K562 (cell line): ENCODE measurements around the gene KCNQ2. TPM values are rescaled to one million over a fixed set of nuclear protein-coding genes. Genes with fewer than 3 reads are reported as not detected.
A peak's percentile ranks its signal among the peaks of the same experiment; 100 is the strongest.

ENCODE experiments used
- ATF6 ChIP-seq: sonication (generic); formaldehyde crosslinking; IDR thresholded peaks from 2 replicates; pipeline ENCODE4 v1.4.0; 2020; ENCODE audit warnings: mild to moderate bottlenecking, missing genetic modification reagents
- C11orf30 ChIP-seq: fragments of 450-650 bp; IDR thresholded peaks from 2 replicates; pipeline ENCODE4 v1.6.1; 2016; ENCODE audit warnings: low read depth, mild to moderate bottlenecking
- CHAMP1 ChIP-seq: fragments of 450-650 bp; IDR thresholded peaks from 2 replicates; pipeline ENCODE4 v1.6.1; 2016; ENCODE audit warnings: mild to moderate bottlenecking
- CREB3L1 ChIP-seq: fragments of 450-650 bp; IDR thresholded peaks from 2 replicates; pipeline ENCODE4 v1.6.1; 2014; ENCODE audit warnings: low read depth, mild to moderate bottlenecking, moderate library complexity, borderline replicate concordance
- FOS ChIP-seq: IDR thresholded peaks from 3 replicates; pipeline ENCODE4 v1.6.1; 2011; ENCODE audit not compliant: insufficient read length; ENCODE audit errors: extremely low read depth
- HSF4 ChIP-seq: fragments of 250-450 bp; sonication (Bioruptor Pico); IDR thresholded peaks from 2 replicates; pipeline ENCODE4 v2.1.2; 2022; ENCODE audit warnings: mild to moderate bottlenecking, moderate library complexity, borderline replicate concordance
- MTA2 ChIP-seq: fragments of 450-650 bp; IDR thresholded peaks from 2 replicates; pipeline ENCODE4 v1.6.1; 2016; ENCODE audit warnings: low read depth
- RNF2 ChIP-seq: sonication (generic); IDR thresholded peaks from 2 replicates; pipeline ENCODE4 v1.6.1; 2016
- STAG1 ChIP-seq: sonication (generic); formaldehyde crosslinking; IDR thresholded peaks from 2 replicates; pipeline ENCODE4 v1.5.0; 2020; ENCODE audit warnings: missing genetic modification reagents, borderline replicate concordance
- THRAP3 ChIP-seq: fragments of 450-650 bp; IDR thresholded peaks from 2 replicates; pipeline ENCODE4 v1.6.1; 2016; ENCODE audit warnings: mild to moderate bottlenecking, inconsistent platforms, borderline replicate concordance
- TOE1 ChIP-seq, 2 experiments: fragments of 450-650 bp in 1 of 2; sonication (generic) in 1 of 2; formaldehyde crosslinking in 1 of 2; IDR thresholded peaks; 2 replicates each; pipeline versions ENCODE4 v1.7.1 to v1.8.0; 2016 to 2022; ENCODE audit warnings: borderline replicate concordance in 2 of 2, mild to moderate bottlenecking in 2 of 2, antibody characterized with exemption in 1 of 2, inconsistent platforms in 1 of 2, low read depth in 1 of 2, missing genetic modification reagents in 1 of 2, moderate library complexity in 1 of 2
- U2AF1 ChIP-seq: fragments of 200-400 bp; formaldehyde crosslinking; optimal IDR thresholded peaks from 2 replicates; pipeline ENCODE3; 2017; ENCODE audit warnings: mild to moderate bottlenecking, low read depth, low read length, moderate library complexity
- XRCC3 ChIP-seq: fragments of 450-650 bp; IDR thresholded peaks from 2 replicates; pipeline ENCODE4 v1.6.1; 2017; ENCODE audit warnings: mild to moderate bottlenecking, moderate library complexity
- ZNF436 ChIP-seq: fragments of 250-450, 450-650 bp; sonication (Bioruptor Pico); formaldehyde crosslinking; IDR thresholded peaks from 2 replicates; pipeline ENCODE4 v1.7.0; 2020; ENCODE audit warnings: mild to moderate bottlenecking
- ZNF76 ChIP-seq: fragments of 250-450 bp; sonication (Bioruptor Pico); IDR thresholded peaks from 2 replicates; pipeline ENCODE4 v1.4.0; 2020; ENCODE audit warnings: mild to moderate bottlenecking, moderate library complexity, borderline replicate concordance
- polyA plus RNA-seq, 8 experiments: library from polyadenylated mRNA; depleted of rRNA in 4 of 8; stranded (reverse) in 5 of 8; unstranded in 3 of 8; fragments of >200 nt; fragmentation: Nextera tagmentation in 2 of 8; fragmentation: Illumina TruSeq in 1 of 8; extraction: Ambion mirVana in 2 of 8; extraction: Trizol in 1 of 8; gene quantifications; 2 replicates each; pipeline versions ENCODE4 v1.2.1 to v1.2.3, GENCODE V29; 2011 to 2014; ENCODE audit warnings: inconsistent platforms in 1 of 8, missing spikeins in 1 of 8
- total RNA-seq, 7 experiments: library from RNA; depleted of rRNA in 6 of 7; stranded (reverse); fragments of >200 nt in 6 of 7; fragmentation: Illumina TruSeq in 2 of 7; extraction: Trizol in 2 of 7; gene quantifications; 2 replicates each; pipeline versions ENCODE4 v1.2.1 to v1.2.3, GENCODE V29; 2011 to 2021; ENCODE audit warnings: low replicate concordance in 1 of 7

The KCNQ2 gene
- total and polyA plus RNA-seq, 9 of the 15 experiments (the other 6 are each of a cell fraction or from before 2014, with no cell fraction given): 0.13 to 0.16 TPM; not detected in 7

DNA sequence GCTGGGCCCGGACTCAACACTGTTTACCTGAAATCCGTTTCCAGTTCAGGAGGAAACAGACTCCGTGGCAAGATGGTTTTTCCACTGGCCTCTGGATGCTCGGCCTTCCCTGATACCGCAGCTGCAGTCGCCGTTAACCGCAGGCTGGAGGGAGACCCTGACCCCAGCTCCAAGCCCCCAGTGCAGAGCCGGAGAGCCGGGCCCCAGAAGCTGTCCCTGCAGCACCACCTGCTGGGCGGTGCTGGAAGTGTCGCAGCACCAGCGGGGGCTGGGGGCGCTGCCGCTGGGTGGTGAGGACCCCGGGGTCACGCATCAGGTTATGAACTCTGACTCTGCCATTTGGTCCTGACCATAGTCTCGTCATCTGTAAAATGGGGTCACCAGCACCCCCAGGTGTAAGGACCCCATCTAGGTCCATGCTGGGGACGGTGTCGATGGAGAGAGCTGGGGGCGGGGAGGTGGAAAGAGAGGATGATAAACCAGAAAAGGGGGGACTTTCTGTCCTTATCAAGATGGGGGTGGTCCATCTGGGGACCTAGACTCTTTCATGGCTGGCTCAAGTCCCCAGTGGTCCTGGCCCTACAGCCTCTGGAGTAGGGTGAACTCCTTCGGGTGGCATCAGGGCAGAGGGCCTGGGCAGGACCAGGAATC, 90.5 kb downstream of the KCNQ2 start (continued):
- TF ChIP-seq TOE1 (IDR thresholded peaks at IDR 0.05; ENCODE audit: borderline replicate concordance): no peak
- no peak for TF ChIP-seq TOE1 (CRISPR knock-in tag; IDR thresholded peaks at IDR 0.05; ENCODE audit: borderline replicate concordance, low read depth)
- no peak for TF ChIP-seq ATF6
- TF ChIP-seq U2AF1: no peak
- TF ChIP-seq XRCC3: no peak
- TF ChIP-seq C11orf30: no peak
- no peak for TF ChIP-seq MTA2
- no peak for TF ChIP-seq ZNF76 (CRISPR knock-in tag)
- TF ChIP-seq ZNF436 (CRISPR knock-in tag): no peak
- TF ChIP-seq FOS: no peak
- TF ChIP-seq HSF4 (CRISPR knock-in tag): no peak
- TF ChIP-seq THRAP3: no peak
- TF ChIP-seq STAG1 (CRISPR knock-in tag): peak; percentile 46; the same call in 1 of the 2 replicates
- TF ChIP-seq CREB3L1: no peak
- no peak for TF ChIP-seq CHAMP1
- TF ChIP-seq RNF2: no peak
- TF ChIP-seq, all 486 proteins: peak for 10
